GM06990 (cell line): ENCODE measurements around the gene NEUROG1.

Experiments used
- DNase-seq: peaks from one replicate; pipeline ENCODE4 v3.0.0-alpha.2; 2011; ENCODE audit not compliant: insufficient read length; ENCODE audit errors: extremely low read depth
- H3K27me3 ChIP-seq: replicated peaks from 2 replicates; pipeline ENCODE4 v1.6.0; 2011; ENCODE audit warnings: low read length; ENCODE audit not compliant: control insufficient read depth, insufficient read depth
- H3K36me3 ChIP-seq: 2 replicates; pipeline ENCODE4 v1.5.1; 2011; ENCODE audit warnings: low read length; ENCODE audit not compliant: control insufficient read depth, insufficient read depth
- H3K4me3 ChIP-seq: replicated peaks from 2 replicates; pipeline ENCODE4 v1.5.1; 2011; ENCODE audit warnings: low read depth, mild to moderate bottlenecking, control low read depth, low read length
- TF ChIP-seq, protein P1 (sequence below): IDR thresholded peaks from 2 replicates; pipeline ENCODE4 v1.5.1; 2011; ENCODE audit warnings: low read length, control low read depth, mild to moderate bottlenecking, inconsistent platforms; ENCODE audit not compliant: insufficient read depth, poor library complexity, severe bottlenecking

NEUROG1 gene

DNA sequence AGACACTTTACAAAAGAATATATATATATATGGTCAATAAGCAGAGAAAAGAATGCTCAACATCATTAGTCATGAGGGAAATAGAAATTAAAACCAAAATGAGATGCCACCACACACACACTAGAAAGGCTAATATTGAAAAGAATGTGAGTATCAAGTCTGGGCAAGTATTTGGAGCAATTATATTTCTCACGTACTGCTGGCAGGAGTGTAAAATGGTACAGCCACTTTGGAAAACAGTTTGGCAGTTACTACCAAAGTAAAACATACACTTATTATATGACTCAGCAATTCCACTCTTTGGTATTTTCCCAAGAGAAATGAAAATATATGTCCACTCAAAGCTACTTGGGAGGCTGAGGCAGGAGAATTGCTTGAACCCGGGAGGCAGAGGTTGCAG is 29.8 kb downstream of the NEUROG1 start:
- DNase-seq, result no peak
- H3K36me3 ChIP-seq, result no peaks in the 10 kb centered on the region
- TF ChIP-seq, protein P1, sequence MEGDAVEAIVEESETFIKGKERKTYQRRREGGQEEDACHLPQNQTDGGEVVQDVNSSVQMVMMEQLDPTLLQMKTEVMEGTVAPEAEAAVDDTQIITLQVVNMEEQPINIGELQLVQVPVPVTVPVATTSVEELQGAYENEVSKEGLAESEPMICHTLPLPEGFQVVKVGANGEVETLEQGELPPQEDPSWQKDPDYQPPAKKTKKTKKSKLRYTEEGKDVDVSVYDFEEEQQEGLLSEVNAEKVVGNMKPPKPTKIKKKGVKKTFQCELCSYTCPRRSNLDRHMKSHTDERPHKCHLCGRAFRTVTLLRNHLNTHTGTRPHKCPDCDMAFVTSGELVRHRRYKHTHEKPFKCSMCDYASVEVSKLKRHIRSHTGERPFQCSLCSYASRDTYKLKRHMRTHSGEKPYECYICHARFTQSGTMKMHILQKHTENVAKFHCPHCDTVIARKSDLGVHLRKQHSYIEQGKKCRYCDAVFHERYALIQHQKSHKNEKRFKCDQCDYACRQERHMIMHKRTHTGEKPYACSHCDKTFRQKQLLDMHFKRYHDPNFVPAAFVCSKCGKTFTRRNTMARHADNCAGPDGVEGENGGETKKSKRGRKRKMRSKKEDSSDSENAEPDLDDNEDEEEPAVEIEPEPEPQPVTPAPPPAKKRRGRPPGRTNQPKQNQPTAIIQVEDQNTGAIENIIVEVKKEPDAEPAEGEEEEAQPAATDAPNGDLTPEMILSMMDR, result no peak
- H3K4me3 ChIP-seq, result no peak overlapping the region
- H3K27me3 ChIP-seq, result peaks cover 3% of the 10 kb centered on the region; the same call in 1 of the 2 replicates

DNA sequence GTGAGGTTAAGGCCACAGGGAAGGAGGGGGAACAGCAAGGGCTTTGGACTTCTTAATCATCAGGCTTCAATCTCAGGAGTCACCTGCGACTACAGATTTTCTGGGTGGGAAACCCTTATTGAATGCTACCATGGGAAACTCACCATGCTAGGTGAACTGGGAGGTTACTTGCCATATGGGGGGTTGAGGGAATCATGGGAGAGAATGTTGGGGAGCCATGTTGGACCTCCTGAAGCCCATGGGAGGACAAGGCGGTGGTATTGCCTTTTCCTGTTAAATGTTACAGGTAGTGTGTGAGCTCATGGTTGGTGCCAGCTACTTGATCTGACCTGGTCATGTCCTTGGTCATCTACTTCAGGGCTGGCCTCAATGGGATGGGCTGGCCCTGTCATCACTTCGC is 31.4 kb downstream of the NEUROG1 start:
- TF ChIP-seq, protein P1, result no peak
- DNase-seq, result no peak
- Histone ChIP-seq H3K27me3 (no peaks in the 10 kb centered on the region), H3K36me3 (no peaks in the 10 kb centered on the region), H3K4me3 (no peak overlapping the region)

DNA sequence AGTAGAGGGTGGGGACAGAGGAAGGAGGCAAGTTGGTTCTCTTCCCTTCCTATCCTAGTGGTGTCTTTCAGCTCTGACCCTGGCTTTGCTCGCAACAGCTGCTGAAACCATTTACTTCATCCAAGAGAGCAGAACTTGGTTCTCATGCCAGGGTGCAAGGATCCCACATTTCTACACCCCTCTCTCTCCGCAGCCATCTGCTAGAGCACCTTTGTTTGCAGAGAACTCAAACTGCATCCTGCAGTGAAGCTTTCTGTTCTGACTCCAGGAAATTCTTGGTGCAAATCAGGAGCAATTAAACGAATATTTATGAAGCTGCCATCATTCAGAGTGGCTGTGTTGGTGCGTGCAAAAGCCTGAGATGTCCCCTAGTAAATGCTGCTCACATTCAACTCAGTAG is 31.9 kb downstream of the NEUROG1 start:
- no peak for DNase-seq
- no peaks in the 10 kb centered on the region for H3K36me3 ChIP-seq
- H3K4me3 ChIP-seq, result no peak overlapping the region
- H3K27me3 ChIP-seq, result no peaks in the 10 kb centered on the region
- TF ChIP-seq, protein P1, result no peak

DNA sequence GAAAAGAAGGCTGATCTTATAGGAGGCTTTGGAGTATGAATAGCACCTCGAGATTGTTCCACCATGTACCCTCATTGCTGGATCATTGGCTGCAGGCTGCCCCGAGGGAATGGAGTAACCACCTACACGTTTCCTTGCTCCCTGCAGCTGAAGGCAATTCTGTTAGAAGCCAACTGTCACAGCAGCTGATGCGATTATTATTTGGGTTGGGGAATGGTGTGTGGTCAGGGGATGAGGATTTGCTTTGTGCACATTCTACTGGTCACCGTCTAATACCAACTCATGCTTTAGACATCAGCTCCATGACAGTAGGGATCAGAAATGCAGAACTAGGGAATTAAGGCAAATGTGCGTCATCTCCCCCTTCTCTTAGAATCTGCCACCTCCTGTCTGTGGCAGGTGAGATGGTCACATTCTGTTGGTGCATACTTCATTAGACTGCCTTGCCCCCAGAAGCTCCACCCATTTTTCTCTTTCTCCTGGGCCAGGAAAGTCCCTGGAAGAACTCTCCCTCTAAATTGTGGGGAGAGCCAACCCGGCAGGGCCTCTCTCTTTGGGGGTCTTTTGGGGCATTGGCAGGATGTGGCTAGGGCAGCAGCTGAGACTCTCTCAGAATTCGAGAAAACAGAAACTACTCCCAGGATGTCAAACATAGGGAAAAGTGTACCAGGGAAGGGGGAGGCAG is 32.8 kb downstream of the NEUROG1 start:
- TF ChIP-seq, protein P1, result no peak
- no peak for DNase-seq
- Histone ChIP-seq H3K27me3 (no peaks in the 10 kb centered on the region), H3K36me3 (no peaks in the 10 kb centered on the region), H3K4me3 (no peak overlapping the region)

DNA sequence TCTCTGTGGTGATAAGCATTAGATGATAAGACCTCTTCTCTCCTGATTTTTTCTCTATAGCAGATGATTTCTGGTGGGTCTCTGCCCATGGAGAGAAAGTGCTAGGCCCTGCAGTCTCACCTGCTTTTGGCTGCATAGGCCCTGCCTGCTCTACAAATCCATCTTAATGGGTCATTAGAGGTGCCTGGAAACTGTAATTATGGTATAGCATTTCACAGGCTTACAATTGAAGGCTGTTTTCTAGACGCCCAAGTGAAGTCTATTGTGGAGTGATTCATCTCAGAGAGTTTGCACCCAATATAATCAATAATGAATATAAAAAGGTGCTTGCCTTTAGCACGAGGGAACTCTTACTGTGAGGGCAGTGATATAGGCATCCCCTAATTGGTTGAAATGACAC is 33.8 kb downstream of the NEUROG1 start:
- DNase-seq, result no peak
- Histone ChIP-seq H3K27me3 (no peaks in the 10 kb centered on the region), H3K36me3 (no peaks in the 10 kb centered on the region), H3K4me3 (no peak overlapping the region)
- TF ChIP-seq, protein P1, result no peak

DNA sequence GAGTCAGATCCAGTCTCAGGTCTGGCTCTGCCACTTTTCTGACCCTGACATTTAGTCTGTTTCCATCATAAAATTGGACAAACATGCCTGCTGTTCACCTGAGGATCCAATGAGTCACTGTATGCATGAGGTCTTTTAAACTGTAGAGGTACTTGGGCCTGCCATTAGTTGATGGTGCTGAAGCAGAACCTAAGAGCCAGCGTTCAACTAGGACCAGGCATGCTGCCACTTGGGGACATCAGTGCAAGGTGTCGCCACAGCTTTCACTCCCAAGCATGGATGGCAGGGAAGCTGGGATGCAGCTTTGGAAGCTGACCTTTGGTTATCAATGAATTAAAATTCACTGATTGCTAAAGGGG is 37.1 kb downstream of the NEUROG1 start:
- Histone ChIP-seq H3K4me3 (no peak overlapping the region), H3K36me3 (no peaks in the 10 kb centered on the region), H3K27me3 (no peaks in the 10 kb centered on the region)
- TF ChIP-seq, protein P1, result no peak
- no peak for DNase-seq
